ENCODE results near the gene LIPM. TPM values are rescaled to one million over a fixed set of nuclear protein-coding genes. Genes with fewer than 3 reads are reported as not detected.
A peak's percentile ranks its signal among the peaks of the same experiment; 100 is the strongest.
"Not testable (repeated sequence)": the region's sequence is repeated elsewhere in the genome, so short reads cannot be mapped to it uniquely, and the experiment has no call there.

Gene LIPM
- total and polyA plus RNA-seq, 4 donors, result 0.21 TPM; not detected in 3

GRCh38 chr10:88835096-88835909 is 32.8 kb downstream of the LIPM start:
- no peaks in the 10 kb centered on the region for H3K4me1 ChIP-seq (ENCODE audit: control insufficient read depth, insufficient read depth, low read length)
- no peaks in the 10 kb centered on the region for H3K9me3 ChIP-seq (ENCODE audit: control insufficient read depth, insufficient read depth, low read length)
- 0% methylated on average over 6 of the region's 10 CpGs for WGBS (ENCODE audit: insufficient coverage)
- DNase-seq (ENCODE audit: low read depth in 4 of 6, low spot score in 6 of 6), result peak; percentile 36 to 96 (median 68)
- H3K36me3 ChIP-seq (ENCODE audit: control insufficient read depth, insufficient read depth, low read length), result no peaks in the 10 kb centered on the region
- no peaks in the 10 kb centered on the region for H3K27me3 ChIP-seq (ENCODE audit: control insufficient read depth, insufficient read depth, low read length)
- H3K27ac ChIP-seq (ENCODE audit: low read depth, low read length), result no peak overlapping the region
- no peak overlapping the region for H3K4me3 ChIP-seq (ENCODE audit: low read depth, low read length)

GRCh38 chr10:88835910-88836221 is 33.3 kb downstream of the LIPM start:
- Histone ChIP-seq H3K9me3 (ENCODE audit: control insufficient read depth, insufficient read depth, low read length) (no peaks in the 10 kb centered on the region), H3K27me3 (ENCODE audit: control insufficient read depth, insufficient read depth, low read length) (no peaks in the 10 kb centered on the region), H3K4me1 (ENCODE audit: control insufficient read depth, insufficient read depth, low read length) (no peaks in the 10 kb centered on the region), H3K4me3 (ENCODE audit: low read depth, low read length) (no peak overlapping the region), H3K27ac (ENCODE audit: low read depth, low read length) (no peak overlapping the region), H3K36me3 (ENCODE audit: control insufficient read depth, insufficient read depth, low read length) (no peaks in the 10 kb centered on the region)
- DNase-seq (ENCODE audit: low read depth in 4 of 6, low spot score in 6 of 6), result no peak
- no CpG with 5 or more reads among the region's 2 CpGs for WGBS (ENCODE audit: insufficient coverage)

GRCh38 chr10:88837632-88838031 is 35.1 kb downstream of the LIPM start:
- H3K27ac ChIP-seq (ENCODE audit: low read depth, low read length); H3K9me3 ChIP-seq (ENCODE audit: control insufficient read depth, insufficient read depth, low read length); H3K27me3 ChIP-seq (ENCODE audit: control insufficient read depth, insufficient read depth, low read length); H3K4me1 ChIP-seq (ENCODE audit: control insufficient read depth, insufficient read depth, low read length); DNase-seq (ENCODE audit: low read depth in 4 of 6, low spot score in 6 of 6); H3K36me3 ChIP-seq (ENCODE audit: control insufficient read depth, insufficient read depth, low read length); H3K4me3 ChIP-seq (ENCODE audit: low read depth, low read length): not testable (repeated sequence)

DNA sequence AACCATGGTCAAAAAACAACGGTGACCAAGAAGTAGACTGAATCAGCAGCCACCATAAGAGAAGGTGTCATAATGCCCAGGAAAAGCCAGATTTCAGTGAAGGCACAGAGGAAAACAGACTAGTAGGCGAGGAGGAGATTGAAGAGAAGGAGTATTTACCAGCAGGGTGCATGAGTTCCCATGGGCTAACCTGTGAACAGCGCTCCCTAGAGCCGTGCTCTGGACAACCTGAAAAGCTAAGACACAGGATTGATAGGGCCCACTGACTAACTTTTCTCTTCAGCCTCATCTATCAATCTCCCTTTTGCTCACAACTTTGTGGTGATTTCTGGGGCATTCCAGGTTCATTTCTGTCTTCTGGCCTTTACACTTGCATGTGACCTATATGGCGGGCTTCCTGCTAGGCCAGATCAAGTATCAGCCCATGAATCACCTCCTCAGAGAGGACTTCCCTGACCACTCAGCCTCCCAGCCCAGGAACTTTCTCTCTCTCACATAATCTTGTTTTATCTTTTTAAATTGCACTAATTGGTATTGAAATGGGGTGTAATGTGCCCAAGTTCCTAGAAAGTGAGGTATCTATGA is 36.3 kb downstream of the LIPM start:
- H3K4me3 ChIP-seq (ENCODE audit: low read depth, low read length), result no peak overlapping the region
- H3K36me3 ChIP-seq (ENCODE audit: control insufficient read depth, insufficient read depth, low read length), result no peaks in the 10 kb centered on the region
- no peaks in the 10 kb centered on the region for H3K9me3 ChIP-seq (ENCODE audit: control insufficient read depth, insufficient read depth, low read length)
- 98% methylated on average over 3 of the region's 5 CpGs for WGBS (ENCODE audit: insufficient coverage)
- no peaks in the 10 kb centered on the region for H3K27me3 ChIP-seq (ENCODE audit: control insufficient read depth, insufficient read depth, low read length)
- no peak overlapping the region for H3K27ac ChIP-seq (ENCODE audit: low read depth, low read length)
- no peaks in the 10 kb centered on the region for H3K4me1 ChIP-seq (ENCODE audit: control insufficient read depth, insufficient read depth, low read length)
- DNase-seq (ENCODE audit: low read depth in 4 of 6, low spot score in 6 of 6), result no peak

DNA sequence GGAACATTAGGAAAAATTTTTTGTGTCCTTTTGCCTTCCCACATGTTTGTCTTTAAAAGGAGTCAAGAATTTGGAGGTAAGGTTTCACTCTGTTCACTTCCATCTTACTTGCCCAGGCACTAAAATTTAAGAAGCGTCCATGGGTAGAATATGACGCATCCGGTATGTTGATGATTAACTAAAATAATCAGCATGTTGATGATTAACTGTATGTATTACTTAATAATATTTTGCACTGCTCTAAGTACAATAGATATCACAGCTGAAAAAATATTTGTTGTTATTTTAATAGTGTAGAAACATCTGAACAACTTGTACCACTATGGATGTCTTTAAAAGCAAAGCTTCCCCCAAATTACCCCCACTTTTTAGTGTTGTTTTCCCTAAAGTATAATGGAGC is 37.6 kb downstream of the LIPM start:
- no peak overlapping the region for H3K4me3 ChIP-seq (ENCODE audit: low read depth, low read length)
- WGBS (ENCODE audit: insufficient coverage), result no CpG with 5 or more reads among the region's 3 CpGs
- no peaks in the 10 kb centered on the region for H3K27me3 ChIP-seq (ENCODE audit: control insufficient read depth, insufficient read depth, low read length)

DNA sequence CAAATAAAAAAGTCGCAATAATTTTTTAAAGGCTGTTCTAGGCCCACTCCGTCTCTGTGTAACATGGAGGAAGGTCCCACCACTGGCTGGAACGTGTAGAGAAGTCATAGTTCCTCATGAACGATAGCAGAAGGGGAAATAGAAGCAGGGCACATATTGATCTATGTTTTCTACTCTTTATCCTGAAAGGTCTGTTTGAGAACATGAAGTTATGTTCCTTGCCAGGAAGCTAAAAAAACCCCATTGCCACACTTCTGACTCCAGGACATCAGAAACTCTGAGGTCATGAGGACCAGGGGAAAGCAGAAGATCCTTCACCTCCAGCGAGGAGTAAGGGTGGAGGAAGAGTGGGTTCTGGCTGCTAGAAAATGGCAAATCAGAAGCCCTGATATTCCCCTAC is 38.4 kb downstream of the LIPM start:
- H3K27me3 ChIP-seq (ENCODE audit: control insufficient read depth, insufficient read depth, low read length), result no peaks in the 10 kb centered on the region
- no CpG with 5 or more reads among the region's 5 CpGs for WGBS (ENCODE audit: insufficient coverage)
- H3K4me1 ChIP-seq (ENCODE audit: control insufficient read depth, insufficient read depth, low read length), result no peaks in the 10 kb centered on the region
- H3K27ac ChIP-seq (ENCODE audit: low read depth, low read length), result no peak overlapping the region
- H3K9me3 ChIP-seq (ENCODE audit: control insufficient read depth, insufficient read depth, low read length), result no peaks in the 10 kb centered on the region
- no peak for DNase-seq (ENCODE audit: low read depth in 4 of 6, low spot score in 6 of 6)
- H3K36me3 ChIP-seq (ENCODE audit: control insufficient read depth, insufficient read depth, low read length), result no peaks in the 10 kb centered on the region
- no peak overlapping the region for H3K4me3 ChIP-seq (ENCODE audit: low read depth, low read length)

More for the DNA sequence above, 37.6 kb downstream of the LIPM start:
- no peaks in the 10 kb centered on the region for H3K9me3 ChIP-seq (ENCODE audit: control insufficient read depth, insufficient read depth, low read length)
- H3K36me3 ChIP-seq (ENCODE audit: control insufficient read depth, insufficient read depth, low read length), result no peaks in the 10 kb centered on the region
- DNase-seq (ENCODE audit: low read depth in 4 of 6, low spot score in 6 of 6), result no peak
- no peaks in the 10 kb centered on the region for H3K4me1 ChIP-seq (ENCODE audit: control insufficient read depth, insufficient read depth, low read length)
- H3K27ac ChIP-seq (ENCODE audit: low read depth, low read length), result no peak overlapping the region

DNA sequence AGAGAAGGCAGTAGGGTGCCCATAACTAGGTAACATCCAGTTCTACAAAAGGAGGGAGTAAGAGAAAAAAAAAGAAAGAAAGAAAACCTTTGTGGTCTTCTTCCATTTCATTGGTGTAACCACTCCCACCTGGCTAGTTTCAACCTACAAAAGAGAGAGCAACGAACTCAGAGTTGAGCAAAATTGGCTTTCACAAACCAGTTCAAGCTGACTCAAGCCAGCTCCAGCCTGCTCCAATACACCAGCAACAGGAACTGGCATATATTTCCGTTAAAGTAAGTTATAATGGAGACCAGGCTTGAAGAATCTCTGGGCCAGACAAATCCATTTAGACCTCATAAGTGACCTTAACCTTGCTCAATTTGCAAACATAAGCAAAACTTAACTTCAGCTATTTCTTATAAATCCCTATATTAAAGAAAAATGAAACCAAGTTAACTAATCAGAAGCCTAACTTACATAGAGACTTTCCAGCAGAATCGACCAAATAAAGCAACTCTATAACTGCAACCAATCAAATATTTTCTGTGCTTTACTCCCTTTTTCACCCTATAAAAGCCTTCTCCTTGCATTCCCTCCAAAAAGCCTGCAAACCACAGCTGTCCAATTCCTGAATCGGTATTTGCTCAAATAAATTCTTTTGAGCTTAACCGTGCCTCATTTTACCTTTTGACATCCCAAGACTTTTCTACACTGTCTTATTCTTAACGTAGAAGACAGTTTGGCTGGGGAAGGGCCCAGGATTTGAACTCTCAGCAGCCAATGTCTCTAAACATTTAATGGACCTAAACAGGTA is 39.0 kb downstream of the LIPM start:
- WGBS (ENCODE audit: insufficient coverage), result 92% methylated on average over 2 of the region's 6 CpGs
- no peak overlapping the region for H3K27ac ChIP-seq (ENCODE audit: low read depth, low read length)

GRCh38 chr10:88843171-88843570 is 40.6 kb downstream of the LIPM start:
- no peaks in the 10 kb centered on the region for H3K27me3 ChIP-seq (ENCODE audit: control insufficient read depth, insufficient read depth, low read length)
- DNase-seq (ENCODE audit: low read depth in 4 of 6, low spot score in 6 of 6), result no peak
- no peak overlapping the region for H3K4me3 ChIP-seq (ENCODE audit: low read depth, low read length)
- no peak overlapping the region for H3K27ac ChIP-seq (ENCODE audit: low read depth, low read length)
- WGBS (ENCODE audit: insufficient coverage), result no CpG with 5 or more reads among the region's 4 CpGs
- no peaks in the 10 kb centered on the region for H3K9me3 ChIP-seq (ENCODE audit: control insufficient read depth, insufficient read depth, low read length)
- no peaks in the 10 kb centered on the region for H3K4me1 ChIP-seq (ENCODE audit: control insufficient read depth, insufficient read depth, low read length)
- H3K36me3 ChIP-seq (ENCODE audit: control insufficient read depth, insufficient read depth, low read length), result no peaks in the 10 kb centered on the region

More for the DNA sequence above, 39.0 kb downstream of the LIPM start:
- Histone ChIP-seq H3K4me3 (ENCODE audit: low read depth, low read length) (no peak overlapping the region), H3K27me3 (ENCODE audit: control insufficient read depth, insufficient read depth, low read length) (no peaks in the 10 kb centered on the region), H3K4me1 (ENCODE audit: control insufficient read depth, insufficient read depth, low read length) (no peaks in the 10 kb centered on the region), H3K9me3 (ENCODE audit: control insufficient read depth, insufficient read depth, low read length) (no peaks in the 10 kb centered on the region), H3K36me3 (ENCODE audit: control insufficient read depth, insufficient read depth, low read length) (no peaks in the 10 kb centered on the region)
- DNase-seq (ENCODE audit: low read depth in 4 of 6, low spot score in 6 of 6), result no peak

- H3K4me3 ChIP-seq (ENCODE audit: low read depth, low read length), result no peak overlapping the region
- no peaks in the 10 kb centered on the region for H3K4me1 ChIP-seq (ENCODE audit: control insufficient read depth, insufficient read depth, low read length)
- H3K27ac ChIP-seq (ENCODE audit: low read depth, low read length), result no peak overlapping the region
- no peaks in the 10 kb centered on the region for H3K36me3 ChIP-seq (ENCODE audit: control insufficient read depth, insufficient read depth, low read length)
- H3K9me3 ChIP-seq (ENCODE audit: control insufficient read depth, insufficient read depth, low read length), result no peaks in the 10 kb centered on the region
- no CpG with 5 or more reads among the region's 1 CpG for WGBS (ENCODE audit: insufficient coverage)
- no peak for DNase-seq (ENCODE audit: low read depth in 4 of 6, low spot score in 6 of 6)
- no peaks in the 10 kb centered on the region for H3K27me3 ChIP-seq (ENCODE audit: control insufficient read depth, insufficient read depth, low read length)
Observed at GRCh38 chr10:88848499-88848898, 46.0 kb downstream of the LIPM start.

All from spinal cord (tissue), 10 donors.